Transverse colon (tissue), 4 donors: ENCODE results near the gene ERG.

Experiments used
- EP300 ChIP-seq: sonication (generic); formaldehyde crosslinking; IDR thresholded peaks from one replicate; pipeline ENCODE4 v1.6.1; 2017; ENCODE audit warnings: antibody characterized with exemption, low read depth
- POLR2A ChIP-seq: fragments of 450-650 bp; IDR thresholded peaks from one replicate; pipeline ENCODE4 v1.6.1; 2016; ENCODE audit warnings: antibody characterized with exemption, mild to moderate bottlenecking, moderate library complexity
- POLR2AphosphoS5 ChIP-seq, 3 donors: sonication (generic); formaldehyde crosslinking; IDR thresholded peaks; one replicate each; pipeline ENCODE4 v1.6.1; 2016; ENCODE audit warnings: antibody characterized with exemption in 3 of 3
- TF ChIP-seq, protein P1 (sequence below), 5 experiments: fragments of 200-600 bp in 3 of 5; fragments of 450-650 bp in 2 of 5; sonication (generic) in 3 of 5; IDR thresholded peaks; 1 replicate in 2 of 5; 2 replicates in 3 of 5; pipeline ENCODE4 v1.5.1; 2016 to 2017; ENCODE audit warnings: antibody characterized with exemption in 5 of 5, inconsistent platforms in 3 of 5, mild to moderate bottlenecking in 2 of 5, moderate library complexity in 1 of 5

DNA sequence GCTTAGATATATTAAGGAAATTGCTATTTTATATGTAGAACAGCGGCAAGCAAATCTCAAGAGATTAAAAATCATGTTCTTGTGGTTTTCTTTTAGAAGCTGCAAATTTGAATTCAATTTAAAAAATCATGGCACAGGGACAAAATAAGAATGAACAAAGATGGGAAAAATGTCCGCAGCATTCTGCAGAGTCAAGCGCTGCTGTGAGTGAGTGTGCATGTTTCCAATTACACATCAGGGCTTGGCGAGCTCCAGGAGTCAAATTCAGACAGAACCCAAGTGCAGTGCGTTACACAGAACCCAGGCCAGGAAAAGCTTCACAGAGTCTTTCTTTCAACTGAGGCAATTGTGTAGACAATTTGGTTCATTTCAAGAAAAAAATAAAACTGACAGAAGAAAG is 33.3 kb upstream of the ERG start:
- TF ChIP-seq, protein P1, sequence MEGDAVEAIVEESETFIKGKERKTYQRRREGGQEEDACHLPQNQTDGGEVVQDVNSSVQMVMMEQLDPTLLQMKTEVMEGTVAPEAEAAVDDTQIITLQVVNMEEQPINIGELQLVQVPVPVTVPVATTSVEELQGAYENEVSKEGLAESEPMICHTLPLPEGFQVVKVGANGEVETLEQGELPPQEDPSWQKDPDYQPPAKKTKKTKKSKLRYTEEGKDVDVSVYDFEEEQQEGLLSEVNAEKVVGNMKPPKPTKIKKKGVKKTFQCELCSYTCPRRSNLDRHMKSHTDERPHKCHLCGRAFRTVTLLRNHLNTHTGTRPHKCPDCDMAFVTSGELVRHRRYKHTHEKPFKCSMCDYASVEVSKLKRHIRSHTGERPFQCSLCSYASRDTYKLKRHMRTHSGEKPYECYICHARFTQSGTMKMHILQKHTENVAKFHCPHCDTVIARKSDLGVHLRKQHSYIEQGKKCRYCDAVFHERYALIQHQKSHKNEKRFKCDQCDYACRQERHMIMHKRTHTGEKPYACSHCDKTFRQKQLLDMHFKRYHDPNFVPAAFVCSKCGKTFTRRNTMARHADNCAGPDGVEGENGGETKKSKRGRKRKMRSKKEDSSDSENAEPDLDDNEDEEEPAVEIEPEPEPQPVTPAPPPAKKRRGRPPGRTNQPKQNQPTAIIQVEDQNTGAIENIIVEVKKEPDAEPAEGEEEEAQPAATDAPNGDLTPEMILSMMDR (IDR thresholded peaks at IDR 0.05), result no peak
- TF ChIP-seq POLR2A (no peak), POLR2AphosphoS5 (IDR thresholded peaks at IDR 0.05) (no peak), EP300 (no peak)
